ENCODE results near the gene NRXN3. TPM values are rescaled to one million over a fixed set of nuclear protein-coding genes. Genes with fewer than 3 reads are reported as not detected.

NRXN3 gene
- total RNA-seq, 6 experiments from 2014 or later: 0.07 to 0.28 (median 0.11) TPM; not detected in 2

DNA sequence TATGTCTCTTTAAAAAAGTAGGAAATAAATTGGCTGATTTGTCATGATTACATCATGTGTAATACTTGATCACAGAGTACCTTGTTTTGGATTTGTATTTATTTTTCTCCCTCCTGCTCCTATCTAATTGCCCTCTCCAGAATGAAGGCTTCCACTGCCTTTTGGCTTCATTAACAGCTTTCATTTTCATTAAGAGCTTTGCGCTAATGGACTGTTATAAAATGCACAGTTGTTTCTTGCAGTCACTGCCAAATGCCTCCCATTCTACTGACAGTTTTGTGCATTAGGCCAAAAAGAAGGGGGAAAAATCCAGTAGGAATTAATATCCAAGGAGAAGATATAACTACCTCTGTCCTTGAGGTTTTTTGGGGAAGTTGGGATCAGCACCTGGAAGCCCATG lies 159.2 kb downstream of the NRXN3 start:
- Mint-ChIP-seq H3K27ac (no peak overlapping the region), H3K9me3 (peaks cover 49% of the 10 kb centered on the region), H3K4me3 (no peak overlapping the region), H3K4me1 (ENCODE audit: low read depth) (no peaks in the 10 kb centered on the region), H3K27me3 (ENCODE audit: insufficient read depth) (no peaks in the 10 kb centered on the region; the same call in 1 of the 2 replicates), H3K36me3 (ENCODE audit: low read depth) (no peaks in the 10 kb centered on the region)
- no peak for DNase-seq
- TF ChIP-seq, protein P1, sequence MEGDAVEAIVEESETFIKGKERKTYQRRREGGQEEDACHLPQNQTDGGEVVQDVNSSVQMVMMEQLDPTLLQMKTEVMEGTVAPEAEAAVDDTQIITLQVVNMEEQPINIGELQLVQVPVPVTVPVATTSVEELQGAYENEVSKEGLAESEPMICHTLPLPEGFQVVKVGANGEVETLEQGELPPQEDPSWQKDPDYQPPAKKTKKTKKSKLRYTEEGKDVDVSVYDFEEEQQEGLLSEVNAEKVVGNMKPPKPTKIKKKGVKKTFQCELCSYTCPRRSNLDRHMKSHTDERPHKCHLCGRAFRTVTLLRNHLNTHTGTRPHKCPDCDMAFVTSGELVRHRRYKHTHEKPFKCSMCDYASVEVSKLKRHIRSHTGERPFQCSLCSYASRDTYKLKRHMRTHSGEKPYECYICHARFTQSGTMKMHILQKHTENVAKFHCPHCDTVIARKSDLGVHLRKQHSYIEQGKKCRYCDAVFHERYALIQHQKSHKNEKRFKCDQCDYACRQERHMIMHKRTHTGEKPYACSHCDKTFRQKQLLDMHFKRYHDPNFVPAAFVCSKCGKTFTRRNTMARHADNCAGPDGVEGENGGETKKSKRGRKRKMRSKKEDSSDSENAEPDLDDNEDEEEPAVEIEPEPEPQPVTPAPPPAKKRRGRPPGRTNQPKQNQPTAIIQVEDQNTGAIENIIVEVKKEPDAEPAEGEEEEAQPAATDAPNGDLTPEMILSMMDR (IDR thresholded peaks at IDR 0.05): no peak

DNA sequence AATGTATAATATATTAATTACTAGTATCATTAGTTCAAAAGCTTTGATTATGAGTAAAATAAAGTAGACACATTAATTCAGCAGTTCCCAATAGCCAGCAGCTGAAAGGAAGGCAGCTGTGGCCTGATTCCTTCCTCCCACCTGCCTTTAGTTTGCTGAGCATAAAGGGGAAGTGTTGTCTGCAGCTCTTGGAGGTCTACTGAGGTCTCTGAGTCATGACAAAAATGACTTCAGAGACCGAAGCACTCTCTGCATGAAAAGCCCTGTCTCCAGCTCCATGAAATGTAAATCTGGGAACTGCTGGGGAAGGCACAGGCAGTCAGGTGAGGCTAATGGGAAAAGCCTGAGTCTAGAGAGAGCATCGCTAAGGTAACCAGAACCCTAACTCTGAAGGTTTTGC lies 165.4 kb downstream of the NRXN3 start:
- Mint-ChIP-seq H3K36me3 (ENCODE audit: low read depth) (no peaks in the 10 kb centered on the region), H3K4me3 (no peak overlapping the region), H3K27me3 (ENCODE audit: insufficient read depth) (no peaks in the 10 kb centered on the region; the same call in 1 of the 2 replicates), H3K9me3 (peaks cover 52% of the 10 kb centered on the region), H3K4me1 (ENCODE audit: low read depth) (no peaks in the 10 kb centered on the region), H3K27ac (no peak overlapping the region)
- TF ChIP-seq, protein P1 (IDR thresholded peaks at IDR 0.05): no peak
- no peak for DNase-seq

DNA sequence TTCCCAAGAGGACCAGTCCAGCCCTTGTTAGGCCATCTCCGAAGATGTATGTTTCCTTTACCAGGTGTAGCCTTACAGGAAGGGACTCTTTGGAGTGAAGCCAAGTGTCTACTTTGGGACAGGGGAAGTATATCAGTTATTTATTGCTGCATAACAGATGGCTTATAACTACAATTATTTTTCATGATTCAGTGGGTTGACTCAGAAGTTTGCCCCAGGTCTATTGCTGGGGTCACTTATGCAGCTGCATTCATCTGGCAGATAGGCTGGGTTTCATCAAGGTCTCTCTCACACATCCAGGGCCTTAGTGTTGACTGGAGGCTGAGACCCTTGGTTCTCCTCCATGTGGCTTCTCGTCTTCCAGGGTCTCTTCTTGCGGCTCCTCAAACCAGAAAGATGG lies 170.1 kb downstream of the NRXN3 start:
- Mint-ChIP-seq H3K4me1 (ENCODE audit: low read depth) (no peaks in the 10 kb centered on the region), H3K9me3 (peaks cover 51% of the 10 kb centered on the region), H3K4me3 (no peak overlapping the region), H3K27me3 (ENCODE audit: insufficient read depth) (no peaks in the 10 kb centered on the region), H3K27ac (no peak overlapping the region), H3K36me3 (ENCODE audit: low read depth) (no peaks in the 10 kb centered on the region)
- TF ChIP-seq, protein P1 (IDR thresholded peaks at IDR 0.05): no peak
- DNase-seq: no peak

DNA sequence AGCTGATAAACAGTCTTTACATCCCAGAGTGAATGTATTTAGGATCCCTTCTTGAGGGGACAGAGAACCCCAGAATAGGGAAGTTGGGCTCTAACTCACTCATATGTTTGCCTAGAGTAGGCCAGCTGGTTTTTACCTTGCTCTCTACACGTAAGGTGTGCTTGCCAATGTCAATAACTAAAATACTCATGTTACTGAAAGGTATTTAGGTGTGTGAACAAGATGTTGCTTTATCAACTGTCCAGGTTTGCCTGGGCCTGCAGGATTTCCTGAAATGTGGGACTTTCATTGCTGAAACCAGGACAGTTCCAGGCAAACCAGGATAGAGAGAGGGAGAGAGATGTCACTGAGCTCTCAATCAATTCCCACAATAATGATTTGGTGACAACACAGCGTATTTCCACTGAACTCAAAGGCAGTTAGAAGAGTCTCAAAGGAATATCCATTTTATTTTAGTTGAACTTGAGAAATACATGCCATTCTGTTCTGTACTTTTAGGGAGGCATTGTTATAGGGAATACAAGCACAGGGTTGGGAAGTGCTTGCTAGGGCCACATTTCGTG lies 171.7 kb downstream of the NRXN3 start:
- peaks cover 65% of the 10 kb centered on the region for H3K9me3 Mint-ChIP-seq
- TF ChIP-seq, protein P1 (IDR thresholded peaks at IDR 0.05): no peak
- H3K36me3 Mint-ChIP-seq (ENCODE audit: low read depth): no peaks in the 10 kb centered on the region
- no peak overlapping the region for H3K27ac Mint-ChIP-seq
- no peak overlapping the region for H3K4me3 Mint-ChIP-seq
- H3K27me3 Mint-ChIP-seq (ENCODE audit: insufficient read depth): no peaks in the 10 kb centered on the region
- no peak for DNase-seq
- no peaks in the 10 kb centered on the region for H3K4me1 Mint-ChIP-seq (ENCODE audit: low read depth)

DNA sequence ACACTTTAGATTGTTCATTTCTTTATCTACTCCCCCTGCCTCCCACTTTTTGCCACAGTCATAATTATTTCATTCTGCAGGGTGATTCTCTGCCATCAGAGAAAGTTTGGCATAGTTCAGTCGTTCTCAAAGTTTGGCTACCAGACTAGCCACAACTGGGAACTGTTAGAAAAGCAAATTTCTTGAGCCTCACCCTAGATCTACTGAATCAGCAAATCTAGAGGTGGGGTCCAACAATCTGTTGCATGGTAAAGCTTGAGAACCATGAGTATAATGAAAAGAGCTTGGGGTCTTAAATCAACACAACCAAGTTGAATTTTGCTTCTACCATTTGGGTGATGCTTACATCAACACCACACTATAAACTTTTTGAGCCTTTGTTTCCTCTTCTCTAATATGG lies 172.7 kb downstream of the NRXN3 start:
- no peaks in the 10 kb centered on the region for H3K4me1 Mint-ChIP-seq (ENCODE audit: low read depth)
- peaks cover 64% of the 10 kb centered on the region for H3K9me3 Mint-ChIP-seq
- DNase-seq: no peak
- H3K4me3 Mint-ChIP-seq: no peak overlapping the region
- H3K36me3 Mint-ChIP-seq (ENCODE audit: low read depth): no peaks in the 10 kb centered on the region
- TF ChIP-seq, protein P1 (IDR thresholded peaks at IDR 0.05): no peak
- no peak overlapping the region for H3K27ac Mint-ChIP-seq
- H3K27me3 Mint-ChIP-seq (ENCODE audit: insufficient read depth): no peaks in the 10 kb centered on the region

DNA sequence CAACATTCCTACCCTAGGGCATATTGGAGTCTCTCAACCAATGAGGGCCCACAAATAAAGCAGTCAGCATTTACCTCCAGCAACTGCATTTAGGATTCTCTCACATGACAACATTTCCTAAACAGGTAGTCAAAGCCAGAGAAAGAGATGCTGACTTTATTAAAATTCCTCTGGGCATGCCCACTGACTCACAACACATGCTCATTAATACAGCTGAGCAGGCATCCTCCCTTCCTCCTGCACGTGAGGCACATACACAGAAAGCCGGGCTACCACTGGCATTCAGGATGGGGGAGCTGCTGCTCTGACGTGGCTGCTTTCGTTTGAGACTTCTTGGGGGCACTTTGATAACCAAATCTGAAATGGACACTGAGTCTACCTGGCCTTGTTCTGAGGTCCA lies 174.1 kb downstream of the NRXN3 start:
- no peak overlapping the region for H3K27ac Mint-ChIP-seq
- DNase-seq: no peak
- no peak overlapping the region for H3K4me3 Mint-ChIP-seq
- H3K36me3 Mint-ChIP-seq (ENCODE audit: low read depth): no peaks in the 10 kb centered on the region
- TF ChIP-seq, protein P1 (IDR thresholded peaks at IDR 0.05): no peak
- H3K9me3 Mint-ChIP-seq: peaks cover 64% of the 10 kb centered on the region
- H3K27me3 Mint-ChIP-seq (ENCODE audit: insufficient read depth): no peaks in the 10 kb centered on the region
- no peaks in the 10 kb centered on the region for H3K4me1 Mint-ChIP-seq (ENCODE audit: low read depth)
